BLaER1 treated with 17β-estradiol and CSF1 and Interleukin-3, amounts not matched to agents 10 nM and 100 nM (cell line): ENCODE results near the gene VSTM2L.
"Not testable (repeated sequence)": the region's sequence is repeated elsewhere in the genome, so short reads cannot be mapped to it uniquely, and the experiment has no call there.

Source experiments
- H3K27ac ChIP-seq, 11 experiments: shearing (Covaris generic); formaldehyde crosslinking; 2 replicates each; pipeline ENCODE4 v1.8.1; 2022
- H3K27me3 ChIP-seq, 11 experiments: shearing (Covaris generic); formaldehyde crosslinking; 2 replicates each; pipeline ENCODE4 v1.8.1; 2022
- H3K36me3 ChIP-seq, 11 experiments: shearing (Covaris generic); formaldehyde crosslinking; 2 replicates each; pipeline ENCODE4 v1.8.1; 2022
- H3K4me1 ChIP-seq, 10 experiments: shearing (Covaris generic); formaldehyde crosslinking; 2 replicates each; pipeline ENCODE4 v1.8.1; 2022
- H3K4me2 ChIP-seq, 11 experiments: shearing (Covaris generic); formaldehyde crosslinking; 2 replicates each; pipeline ENCODE4 v1.8.1; 2022
- H3K4me3 ChIP-seq, 10 experiments: shearing (Covaris generic); formaldehyde crosslinking; 2 replicates each; pipeline ENCODE4 v1.8.1; 2022
- H3K9ac ChIP-seq, 11 experiments: shearing (Covaris generic); formaldehyde crosslinking; 2 replicates each; pipeline ENCODE4 v1.8.1; 2022
- H3K9me3 ChIP-seq, 11 experiments: shearing (Covaris generic); formaldehyde crosslinking; replicated peaks in 1 of 11; 2 replicates each; pipeline ENCODE4 v1.8.1; 2022
- H4K20me1 ChIP-seq, 11 experiments: shearing (Covaris generic); formaldehyde crosslinking; 2 replicates each; pipeline ENCODE4 v1.8.1; 2022
- Cebpa-rat ChIP-seq, 11 experiments: shearing (Covaris generic); IDR thresholded peaks; 2 replicates each; pipeline ENCODE4 v1.8.1; 2022

VSTM2L gene

GRCh38 chr20:37958856-37959520 is 56.1 kb downstream of the VSTM2L start:
- Histone ChIP-seq H3K27me3 (no peaks in the 10 kb centered on the region), H3K9ac (no peak overlapping the region), H3K4me1 (peaks cover 0 to 4% (median 0%) of the 10 kb centered on the region in 10 experiments; a peak in 1 of 20 replicates), H3K36me3 (no peaks in the 10 kb centered on the region), H4K20me1 (no peaks in the 10 kb centered on the region), H3K27ac (no peak overlapping the region), H3K4me3 (no peak overlapping the region), H3K9me3 (peaks cover 0 to 6% (median 0%) of the 10 kb centered on the region in 11 experiments; a peak in 2 of 22 replicates), H3K4me2 (no peak overlapping the region)
- TF ChIP-seq Cebpa-rat (IDR thresholded peaks at IDR 0.05): no peak

GRCh38 chr20:37961066-37961465 is 58.1 kb downstream of the VSTM2L start:
- no peaks in the 10 kb centered on the region for H3K36me3 ChIP-seq
- H4K20me1 ChIP-seq: no peaks in the 10 kb centered on the region
- H3K9ac ChIP-seq: no peak overlapping the region
- H3K27me3 ChIP-seq: no peaks in the 10 kb centered on the region
- H3K4me2 ChIP-seq: no peak overlapping the region
- peaks cover 0 to 6% (median 0%) of the 10 kb centered on the region in 11 experiments; a peak in 2 of 22 replicates for H3K9me3 ChIP-seq
- no peak overlapping the region for H3K27ac ChIP-seq
- no peak overlapping the region for H3K4me3 ChIP-seq
- H3K4me1 ChIP-seq: peaks cover 0 to 4% (median 0%) of the 10 kb centered on the region in 10 experiments; a peak in 1 of 20 replicates
- no peak for TF ChIP-seq Cebpa-rat (IDR thresholded peaks at IDR 0.05)

GRCh38 chr20:37963483-37963882 is 60.6 kb downstream of the VSTM2L start:
- H4K20me1 ChIP-seq, H3K27ac ChIP-seq, H3K36me3 ChIP-seq, H3K27me3 ChIP-seq, H3K4me2 ChIP-seq, H3K4me3 ChIP-seq, H3K9ac ChIP-seq, H3K4me1 ChIP-seq: not testable (repeated sequence)
- peaks cover 13 to 24% (median 17%) of the 10 kb centered on the region in 11 experiments; a peak in 21 of 22 replicates for H3K9me3 ChIP-seq

GRCh38 chr20:37968841-37969401 is 66.0 kb downstream of the VSTM2L start:
- Histone ChIP-seq H3K36me3 (no peaks in the 10 kb centered on the region), H3K4me2 (peak overlapping the region; percentile 27 to 86 (median 75); a peak in 20 of 22 replicates), H3K27ac (peak overlapping the region in 3 of 11 experiments; percentile 46 to 51 (median 49); a peak in 5 of 22 replicates), H3K9ac (0 out of 22 replicates have a peak overlapping the region, but pooled peaks of 1 of the 11 experiments have one; percentile 30), H3K27me3 (no peaks in the 10 kb centered on the region), H3K4me3 (peak overlapping the region in 1 of 10 experiments; percentile 10; a peak in 1 of 20 replicates), H3K9me3 (peaks cover 13 to 25% (median 17%) of the 10 kb centered on the region in 11 experiments; a peak in 21 of 22 replicates), H4K20me1 (no peaks in the 10 kb centered on the region), H3K4me1 (peaks cover 0 to 50% (median 34%) of the 10 kb centered on the region in 10 experiments; a peak in 17 of 20 replicates)
- no peak for TF ChIP-seq Cebpa-rat (IDR thresholded peaks at IDR 0.05)

GRCh38 chr20:37969949-37970855 is 67.3 kb downstream of the VSTM2L start:
- peak overlapping the region in 6 of 11 experiments; percentile 61 to 86 (median 75); a peak in 7 of 22 replicates for H3K4me2 ChIP-seq
- no peak overlapping the region for H3K9ac ChIP-seq
- H3K4me1 ChIP-seq: peaks cover 0 to 50% (median 34%) of the 10 kb centered on the region in 10 experiments; a peak in 17 of 20 replicates
- no peak for TF ChIP-seq Cebpa-rat (IDR thresholded peaks at IDR 0.05)
- H3K27ac ChIP-seq: peak overlapping the region in 1 of 11 experiments; percentile 46; a peak in 1 of 22 replicates
- no peak overlapping the region for H3K4me3 ChIP-seq
- peaks cover 13 to 25% (median 17%) of the 10 kb centered on the region in 11 experiments; a peak in 21 of 22 replicates for H3K9me3 ChIP-seq
- no peaks in the 10 kb centered on the region for H3K36me3 ChIP-seq
- H3K27me3 ChIP-seq: no peaks in the 10 kb centered on the region
- H4K20me1 ChIP-seq: no peaks in the 10 kb centered on the region

DNA sequence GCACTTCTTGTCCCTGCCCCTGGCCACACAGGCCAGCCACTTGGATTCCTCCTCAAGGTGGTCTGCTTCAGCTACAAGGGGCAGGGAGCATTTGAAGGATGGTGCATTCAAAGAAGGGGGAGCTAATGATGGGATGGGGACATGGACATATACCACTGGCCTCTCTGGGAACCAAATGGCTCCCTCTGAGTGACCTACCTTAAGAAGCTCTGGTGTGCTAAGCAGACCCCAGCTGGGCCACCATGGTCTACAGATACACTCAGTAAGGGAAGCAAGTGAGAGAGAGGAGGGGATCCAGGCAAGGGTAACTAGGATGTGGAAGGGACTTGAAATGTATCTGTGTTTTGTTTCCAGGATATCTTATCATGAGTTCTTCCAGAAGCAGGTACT is 67.9 kb downstream of the VSTM2L start:
- H3K36me3 ChIP-seq: no peaks in the 10 kb centered on the region
- TF ChIP-seq Cebpa-rat (IDR thresholded peaks at IDR 0.05): no peak

GRCh38 chr20:37971561-37972127 is 68.7 kb downstream of the VSTM2L start:
- peak overlapping the region in 8 of 11 experiments; percentile 15 to 66 (median 44); a peak in 15 of 22 replicates for H3K4me2 ChIP-seq
- H3K9me3 ChIP-seq: peaks cover 13 to 23% (median 17%) of the 10 kb centered on the region in 11 experiments; a peak in 21 of 22 replicates
- TF ChIP-seq Cebpa-rat (IDR thresholded peaks at IDR 0.05): no peak
- H3K4me3 ChIP-seq: no peak overlapping the region
- H3K27me3 ChIP-seq: no peaks in the 10 kb centered on the region
- no peaks in the 10 kb centered on the region for H4K20me1 ChIP-seq
- peaks cover 0 to 58% (median 39%) of the 10 kb centered on the region in 10 experiments; a peak in 17 of 20 replicates for H3K4me1 ChIP-seq
- no peak overlapping the region for H3K27ac ChIP-seq
- no peak overlapping the region for H3K9ac ChIP-seq
- no peaks in the 10 kb centered on the region for H3K36me3 ChIP-seq

More for the DNA sequence above, 67.9 kb downstream of the VSTM2L start:
- Histone ChIP-seq H3K4me1 (peaks cover 0 to 50% (median 34%) of the 10 kb centered on the region in 10 experiments; a peak in 17 of 20 replicates), H3K27me3 (no peaks in the 10 kb centered on the region), H3K27ac (no peak overlapping the region), H3K9me3 (peaks cover 13 to 25% (median 17%) of the 10 kb centered on the region in 11 experiments; a peak in 21 of 22 replicates), H3K9ac (no peak overlapping the region), H3K4me3 (no peak overlapping the region), H3K4me2 (peak overlapping the region in 6 of 11 experiments; percentile 41 to 66 (median 51); a peak in 12 of 22 replicates), H4K20me1 (no peaks in the 10 kb centered on the region)

DNA sequence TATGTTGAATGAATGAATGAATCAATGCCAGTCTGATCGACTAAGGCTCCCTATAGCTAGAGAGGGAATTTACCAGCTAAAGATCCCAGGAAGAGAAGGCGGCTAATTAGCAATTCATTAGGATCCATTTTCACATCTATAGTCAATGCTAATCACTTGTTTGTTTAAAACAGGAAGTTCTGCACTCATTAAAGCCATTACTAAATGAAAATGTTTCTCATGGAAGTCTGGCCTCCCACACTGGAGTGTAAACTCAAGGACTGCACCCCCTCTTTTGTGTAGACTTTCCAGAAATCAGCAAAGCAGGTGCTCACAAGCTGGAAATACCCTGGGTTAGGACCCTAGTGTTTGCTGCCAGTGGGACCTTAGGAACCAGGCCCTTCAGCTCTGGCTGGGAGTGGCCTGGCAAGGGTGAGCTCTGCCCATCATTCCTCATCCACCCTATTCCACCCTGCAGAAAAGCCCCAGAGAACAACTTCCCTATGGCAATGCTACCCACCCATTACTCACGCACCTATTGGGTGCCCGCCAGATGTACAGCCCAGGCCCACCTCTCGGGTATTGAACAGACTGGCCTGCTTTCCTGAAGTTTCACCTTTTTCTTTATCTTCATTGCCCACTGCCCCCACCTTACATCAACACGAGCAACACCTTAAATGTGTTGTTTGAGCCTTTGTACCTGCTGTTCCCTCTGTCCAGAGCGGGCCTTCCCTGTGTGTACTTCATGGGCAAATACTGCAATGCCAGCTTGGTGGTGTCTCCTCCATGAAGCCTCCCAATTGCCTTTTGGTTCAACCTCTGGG is 69.5 kb downstream of the VSTM2L start:
- Histone ChIP-seq H3K9ac (no peak overlapping the region), H3K4me2 (peak overlapping the region in 4 of 11 experiments; percentile 43 to 66 (median 58); a peak in 4 of 22 replicates), H3K36me3 (no peaks in the 10 kb centered on the region), H4K20me1 (no peaks in the 10 kb centered on the region), H3K27ac (no peak overlapping the region), H3K9me3 (peaks cover 5 to 16% (median 11%) of the 10 kb centered on the region in 11 experiments; a peak in 21 of 22 replicates), H3K27me3 (no peaks in the 10 kb centered on the region), H3K4me1 (peaks cover 3 to 65% (median 46%) of the 10 kb centered on the region in 10 experiments), H3K4me3 (no peak overlapping the region)
- no peak for TF ChIP-seq Cebpa-rat (IDR thresholded peaks at IDR 0.05)
